ENCODE data around the gene MAP3K19.

Gene MAP3K19

GRCh38 chr2:134918526-134919340, 128.5 kb downstream of the MAP3K19 start, which contains the start of gene CCNT2:
Gene CCNT2, plus strand, starts transcription at chr2:134918822. Its CDS starts 33 bp downstream, at chr2:134918855.
- TF ChIP-seq CTCF (IDR thresholded peaks at IDR 0.05) = no peak

GRCh38 chr2:134917888-134918525, 129.2 kb downstream of the MAP3K19 start:
- peak; percentile 19; the same call in 1 of the 2 replicates for TF ChIP-seq CTCF (IDR thresholded peaks at IDR 0.05)

- no peak for TF ChIP-seq CTCF (IDR thresholded peaks at IDR 0.05)
Measured at GRCh38 chr2:134917360-134917865, 129.8 kb downstream of the MAP3K19 start.
